ENCODE results near the gene GABARAPL1.

DNA sequence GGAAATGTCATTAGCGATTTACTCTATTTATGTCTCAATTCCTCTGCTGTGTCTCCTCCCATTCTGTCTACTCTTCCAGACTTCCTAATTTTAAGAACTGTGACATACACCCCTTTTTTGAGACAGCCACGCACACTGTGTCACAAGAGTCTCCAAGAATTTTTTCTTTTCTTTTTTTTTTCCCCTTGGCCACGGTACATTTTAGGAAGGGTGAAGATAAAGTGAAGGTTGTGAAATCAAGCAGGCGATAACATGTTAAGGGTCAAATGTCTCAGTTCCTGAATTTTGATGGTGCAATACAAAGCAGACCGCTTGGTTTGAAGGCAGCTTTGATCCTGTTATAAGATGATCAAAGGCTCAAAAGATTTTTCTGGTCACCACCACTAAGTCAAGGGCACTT is 45.1 kb upstream of the GABARAPL1 start:
- TF ChIP-seq, protein P1, sequence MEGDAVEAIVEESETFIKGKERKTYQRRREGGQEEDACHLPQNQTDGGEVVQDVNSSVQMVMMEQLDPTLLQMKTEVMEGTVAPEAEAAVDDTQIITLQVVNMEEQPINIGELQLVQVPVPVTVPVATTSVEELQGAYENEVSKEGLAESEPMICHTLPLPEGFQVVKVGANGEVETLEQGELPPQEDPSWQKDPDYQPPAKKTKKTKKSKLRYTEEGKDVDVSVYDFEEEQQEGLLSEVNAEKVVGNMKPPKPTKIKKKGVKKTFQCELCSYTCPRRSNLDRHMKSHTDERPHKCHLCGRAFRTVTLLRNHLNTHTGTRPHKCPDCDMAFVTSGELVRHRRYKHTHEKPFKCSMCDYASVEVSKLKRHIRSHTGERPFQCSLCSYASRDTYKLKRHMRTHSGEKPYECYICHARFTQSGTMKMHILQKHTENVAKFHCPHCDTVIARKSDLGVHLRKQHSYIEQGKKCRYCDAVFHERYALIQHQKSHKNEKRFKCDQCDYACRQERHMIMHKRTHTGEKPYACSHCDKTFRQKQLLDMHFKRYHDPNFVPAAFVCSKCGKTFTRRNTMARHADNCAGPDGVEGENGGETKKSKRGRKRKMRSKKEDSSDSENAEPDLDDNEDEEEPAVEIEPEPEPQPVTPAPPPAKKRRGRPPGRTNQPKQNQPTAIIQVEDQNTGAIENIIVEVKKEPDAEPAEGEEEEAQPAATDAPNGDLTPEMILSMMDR (conservative IDR thresholded peaks at IDR 0.05; ENCODE audit: low read depth, low read length): no peak
- TF ChIP-seq EZH2 (IDR thresholded peaks at IDR 0.05; ENCODE audit: borderline replicate concordance, low read depth, low read length, poor library complexity, severe bottlenecking): no peak

Measured in A673 (cell line).